Psoas muscle (tissue), 8 donors: ENCODE data around the gene SH2D1B. TPM values are rescaled to one million over a fixed set of nuclear protein-coding genes. Genes with fewer than 3 reads are reported as not detected.

Source experiments
- ATAC-seq, 4 donors: fragments of 200-7000 bp; cut with Tn5 transposase; one replicate each; pipeline ENCODE4 v1.9.1; 2020; ENCODE audit warnings: moderate library complexity in 3 of 4, mild to moderate bottlenecking in 2 of 4
- DNase-seq, 2 donors: peaks; one replicate each; pipeline ENCODE4 v3.0.0-alpha.2; 2020
- H3K27ac ChIP-seq: fragments of 200-600 bp; one replicate; pipeline ENCODE4 v1.8.0; 2022
- H3K27me3 ChIP-seq, 3 donors: fragments of 200-600 bp in 1 of 3; one replicate each; pipeline versions ENCODE4 v1.6.1 to v1.8.0; 2013 to 2022; ENCODE audit warnings: low read length in 2 of 3, mild to moderate bottlenecking in 2 of 3, moderate library complexity in 1 of 3; ENCODE audit not compliant: insufficient read depth in 3 of 3
- H3K36me3 ChIP-seq, 2 donors: fragments of 200-600 bp in 1 of 2; one replicate each; pipeline versions ENCODE4 v1.6.1 to v1.8.0; 2013 to 2022; ENCODE audit warnings: low read depth in 1 of 2, mild to moderate bottlenecking in 1 of 2, moderate library complexity in 1 of 2; ENCODE audit not compliant: insufficient read depth in 1 of 2
- H3K4me1 ChIP-seq: fragments of 200-600 bp; one replicate; pipeline ENCODE4 v1.8.0; 2022
- H3K4me3 ChIP-seq: fragments of 200-600 bp; one replicate; pipeline ENCODE4 v1.8.0; 2022; ENCODE audit warnings: mild to moderate bottlenecking
- H3K9me3 ChIP-seq: fragments of 200-600 bp; one replicate; pipeline ENCODE4 v1.8.0; 2022
- WGBS, 3 donors: extraction: QIAGEN DNeasy Blood & Tissue Kit; methylation state at CpG; one replicate each; pipeline versions ENCODE4 v1.1.6 to v1.1.7; 2013; 5-methylcytosine and 5-hydroxymethylcytosine counted together
- intact Hi-C, 2 donors: fragments of 100-400 bp; cut with DNase I; formaldehyde crosslinking; loops; one replicate each; pipeline versions ENCODE4 v1.11.0 to v1.14.2; 2022
- polyA plus RNA-seq, 3 donors: library from polyadenylated mRNA; stranded (reverse); fragments of 200-250 nt; gene quantifications; one replicate each; pipeline ENCODE4 v1.2.3, GENCODE V29; 2013
- total RNA-seq, 4 donors: library from RNA; stranded (reverse); fragmentation: NEBNext Ultra II Directional in 2 of 4; extraction: Animal tissue kit (Norgen Biotek cat#: 25700) in 2 of 4; gene quantifications; one replicate each; pipeline versions ENCODE4 v1.2.1 to v1.2.4, GENCODE V29; 2021 to 2023
- TF ChIP-seq, protein P1 (sequence below): fragments of 200-600 bp; IDR thresholded peaks from one replicate; pipeline ENCODE4 v1.8.0; 2022; ENCODE audit warnings: antibody characterized with exemption
- donor health status: healthy with polysubstance abuse.
- donor health status: DM: no; HTN: no; CAD: no; lungs with moderate emphysema.
- donor health status: Bipolar disorder and iron deficiency.
- donor health status: healthy.
- donor health status: DM: yes; HTN: yes; CAD: no.
- donor health status: DM: no; HTN: no; CAD: no.
- donor health status: DM: no; HTN: no; CAD: no.
- donor health status: DM: yes; HTN: yes; CAD: no.

Gene SH2D1B
- total and polyA plus RNA-seq, 7 donors = 0.12 to 4.0 (median 1.2) TPM

- DNase-seq (no peak), ATAC-seq (no peak)
- H3K27me3 ChIP-seq = no peaks in the 10 kb centered on the region
- no peaks in the 10 kb centered on the region for H3K36me3 ChIP-seq
- TF ChIP-seq, protein P1, sequence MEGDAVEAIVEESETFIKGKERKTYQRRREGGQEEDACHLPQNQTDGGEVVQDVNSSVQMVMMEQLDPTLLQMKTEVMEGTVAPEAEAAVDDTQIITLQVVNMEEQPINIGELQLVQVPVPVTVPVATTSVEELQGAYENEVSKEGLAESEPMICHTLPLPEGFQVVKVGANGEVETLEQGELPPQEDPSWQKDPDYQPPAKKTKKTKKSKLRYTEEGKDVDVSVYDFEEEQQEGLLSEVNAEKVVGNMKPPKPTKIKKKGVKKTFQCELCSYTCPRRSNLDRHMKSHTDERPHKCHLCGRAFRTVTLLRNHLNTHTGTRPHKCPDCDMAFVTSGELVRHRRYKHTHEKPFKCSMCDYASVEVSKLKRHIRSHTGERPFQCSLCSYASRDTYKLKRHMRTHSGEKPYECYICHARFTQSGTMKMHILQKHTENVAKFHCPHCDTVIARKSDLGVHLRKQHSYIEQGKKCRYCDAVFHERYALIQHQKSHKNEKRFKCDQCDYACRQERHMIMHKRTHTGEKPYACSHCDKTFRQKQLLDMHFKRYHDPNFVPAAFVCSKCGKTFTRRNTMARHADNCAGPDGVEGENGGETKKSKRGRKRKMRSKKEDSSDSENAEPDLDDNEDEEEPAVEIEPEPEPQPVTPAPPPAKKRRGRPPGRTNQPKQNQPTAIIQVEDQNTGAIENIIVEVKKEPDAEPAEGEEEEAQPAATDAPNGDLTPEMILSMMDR = no peak
- no peaks in the 10 kb centered on the region for H3K4me1 ChIP-seq
- intact Hi-C loops = no loop called here
- H3K4me3 ChIP-seq = no peak overlapping the region
- no peak overlapping the region for H3K27ac ChIP-seq
- WGBS, 3 donors = 61 to 65% (median 65%) methylated on average over 11 of the region's 11 CpGs
- H3K9me3 ChIP-seq = no peaks in the 10 kb centered on the region
Observed at GRCh38 chr1:162349635-162350330, 62.2 kb downstream of the SH2D1B start.

DNA sequence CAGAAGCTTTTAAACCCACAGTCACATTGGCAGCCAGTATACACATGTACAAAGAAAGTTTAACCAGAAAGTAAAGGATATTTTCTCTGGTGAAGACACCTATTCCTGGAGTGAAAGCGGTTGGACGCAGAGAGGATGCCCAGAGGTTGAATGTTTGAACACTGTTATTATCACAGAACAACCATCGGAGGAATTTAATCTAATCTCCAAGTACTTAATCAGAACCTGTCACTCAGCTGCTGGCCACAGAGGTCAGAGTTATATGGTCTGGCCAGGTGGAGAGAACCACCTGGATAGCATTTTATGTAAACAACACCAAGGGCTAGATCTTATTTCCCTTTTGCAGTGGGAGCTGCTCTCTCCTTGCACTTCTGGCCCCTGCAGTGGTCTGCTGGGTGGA, 64.7 kb downstream of the SH2D1B start:
- Histone ChIP-seq H3K27me3 (no peaks in the 10 kb centered on the region), H3K4me1 (no peaks in the 10 kb centered on the region), H3K36me3 (no peaks in the 10 kb centered on the region), H3K27ac (no peak overlapping the region), H3K4me3 (no peak overlapping the region), H3K9me3 (no peaks in the 10 kb centered on the region)
- intact Hi-C loops = no loop called here
- TF ChIP-seq, protein P1 = no peak
- WGBS, 3 donors = 61 to 65% (median 63%) methylated on average over 3 of the region's 3 CpGs
- no peak for ATAC-seq
- no peak for DNase-seq

Other genes with a start within 250 kb of the SH2D1B start
- gene SPATA46, start 35.3 kb downstream of the SH2D1B start, total RNA-seq = not detected
- not detected for gene SPATA46, start 35.3 kb downstream of the SH2D1B start, polyA plus RNA-seq
- gene C1orf226, start 30.4 kb downstream of the SH2D1B start, total RNA-seq = 1 to 10 TPM in 1 of 4 donors, under 1 TPM in 3; 0.28 to 1.1 (median 0.73) TPM
- under 1 TPM; 0.10 to 0.26 (median 0.24) TPM for gene C1orf226, start 30.4 kb downstream of the SH2D1B start, polyA plus RNA-seq
- 10 to 100 TPM; 24.3 to 62.1 (median 40.5) TPM for gene UHMK1, start 85.7 kb upstream of the SH2D1B start, total RNA-seq
- gene UHMK1, start 85.7 kb upstream of the SH2D1B start, polyA plus RNA-seq = 10 to 100 TPM; 16.7 to 57.3 (median 16.7) TPM
- gene UAP1, start 149.6 kb upstream of the SH2D1B start, total RNA-seq = 10 to 100 TPM; 24.1 to 55.3 (median 42.3) TPM
- gene UAP1, start 149.6 kb upstream of the SH2D1B start, polyA plus RNA-seq = 100 to 1,000 TPM in 1 of 3 donors, 10 to 100 TPM in 2; 28.0 to 147 (median 36.0) TPM
- gene DDR2, start 220.3 kb upstream of the SH2D1B start, total RNA-seq = 10 to 100 TPM in 1 of 4 donors, 1 to 10 TPM in 3; 6.0 to 21.2 (median 6.4) TPM
- 1 to 10 TPM; 1.3 to 2.9 (median 1.6) TPM for gene DDR2, start 220.3 kb upstream of the SH2D1B start, polyA plus RNA-seq